OCI-LY7 (cell line): ENCODE measurements around the gene NDUFS4. TPM values are rescaled to one million over a fixed set of nuclear protein-coding genes. Genes with fewer than 3 reads are reported as not detected.

Experiments
- BruUV-seq: library from RNA; stranded (reverse); fragments of 400-500 nt; replicated peaks from 2 replicates; lab custom pipeline; 2021; lab: Mats Ljungman, UMichigan
- CTCF ChIA-PET: fragments of 300-600 bp; sonication (Branson Sonifier 250); formaldehyde crosslinking; loops from one replicate; lab custom pipeline; 2022; ENCODE audit warnings: antibody characterized with exemption; ENCODE audit not compliant: unreplicated experiment; lab: Charles Lee
- POLR2A ChIA-PET: fragments of 300-600 bp; sonication (Branson Sonifier 250); formaldehyde crosslinking; loops from one replicate; lab custom pipeline; 2022; ENCODE audit warnings: antibody characterized with exemption; lab: Charles Lee
- DNase-seq: peaks from one replicate; pipeline ENCODE4 v3.0.0-alpha.2; 2015; ENCODE audit warnings: low spot score
- H2AFZ ChIP-seq: fragments of 200-600 bp; sonication (generic), shearing (Covaris generic); 2 replicates; pipeline ENCODE4 v1.6.1; 2014; ENCODE audit warnings: mild to moderate bottlenecking, antibody characterized with exemption, low read length, moderate library complexity
- H3K27ac ChIP-seq: fragments of 200-600 bp; sonication (generic); 2 replicates; pipeline ENCODE4 v1.5.1; 2014; ENCODE audit warnings: mixed run types, low read depth, mild to moderate bottlenecking, moderate library complexity, low read length, inconsistent platforms; ENCODE audit not compliant: poor library complexity, severe bottlenecking
- H3K36me3 ChIP-seq: fragments of 200-600 bp; sonication (generic); 2 replicates; pipeline ENCODE4 v1.6.1; 2014; ENCODE audit warnings: mild to moderate bottlenecking, antibody characterized with exemption, low read length, moderate library complexity, mixed read lengths; ENCODE audit not compliant: insufficient read depth
- H3K4me1 ChIP-seq: fragments of 200-600 bp; sonication (generic); 2 replicates; pipeline ENCODE4 v1.5.1; 2014; ENCODE audit warnings: mild to moderate bottlenecking, low read length; ENCODE audit not compliant: insufficient read depth, poor library complexity, severe bottlenecking
- H3K4me2 ChIP-seq: fragments of 200-600 bp; sonication (generic); 2 replicates; pipeline ENCODE4 v1.6.1; 2014; ENCODE audit warnings: mild to moderate bottlenecking, low read length
- H3K4me3 ChIP-seq: fragments of 200-600 bp; sonication (generic); 2 replicates; pipeline ENCODE4 v1.5.1; 2014; ENCODE audit warnings: mild to moderate bottlenecking, low read depth, low read length; ENCODE audit not compliant: poor library complexity, severe bottlenecking
- H3K79me2 ChIP-seq: fragments of 200-600 bp; sonication (generic); 2 replicates; pipeline ENCODE4 v1.6.1; 2016; ENCODE audit warnings: low read depth, mild to moderate bottlenecking, low read length, moderate library complexity, mixed read lengths; ENCODE audit not compliant: insufficient read depth
- H3K9me2 ChIP-seq: fragments of 200-600 bp; sonication (generic); 2 replicates; pipeline ENCODE4 v1.6.1; 2016; ENCODE audit warnings: mild to moderate bottlenecking, low read length, mixed read lengths; ENCODE audit not compliant: insufficient read depth
- H3K9me3 ChIP-seq: fragments of 200-600 bp; sonication (generic); 2 replicates; pipeline ENCODE4 v1.6.1; 2014; ENCODE audit warnings: mild to moderate bottlenecking, mixed run types, low read length, mixed read lengths
- H4K20me1 ChIP-seq: fragments of 200-600 bp; sonication (generic); 2 replicates; pipeline ENCODE4 v1.6.1; 2014; ENCODE audit warnings: mild to moderate bottlenecking, antibody characterized with exemption, low read length, moderate library complexity, mixed read lengths; ENCODE audit not compliant: insufficient read depth
- CTCF ChIP-seq: fragments of 200-600 bp; sonication (generic); conservative IDR thresholded peaks from 2 replicates; pipeline ENCODE4 v1.5.1; 2014; ENCODE audit warnings: mild to moderate bottlenecking, antibody characterized with exemption, low read length, moderate library complexity, mixed read lengths
- EZH2phosphoT487 ChIP-seq: fragments of 200-600 bp; sonication (generic); IDR thresholded peaks from 2 replicates; pipeline ENCODE4 v1.6.1; 2018; ENCODE audit warnings: low read depth, borderline replicate concordance, mild to moderate bottlenecking, mixed run types, antibody characterized with exemption, low read length, moderate library complexity, mixed read lengths
- intact Hi-C: fragments of 100-400 bp; cut with micrococcal nuclease; formaldehyde crosslinking; loops from one replicate; pipeline ENCODE4 v1.10.0; 2022; ENCODE audit not compliant: unreplicated experiment
- total RNA-seq, 2 experiments: library from RNA; depleted of rRNA in 1 of 2; stranded (reverse); fragments of >200 nt in 1 of 2; shearing (Covaris generic) in 1 of 2; gene quantifications; 2 replicates each; pipeline ENCODE4 v1.2.3, GENCODE V29; 2014 to 2022

NDUFS4 gene
- total RNA-seq, 2 experiments from 2014 or later, result 35.1 to 57.2 TPM

DNA sequence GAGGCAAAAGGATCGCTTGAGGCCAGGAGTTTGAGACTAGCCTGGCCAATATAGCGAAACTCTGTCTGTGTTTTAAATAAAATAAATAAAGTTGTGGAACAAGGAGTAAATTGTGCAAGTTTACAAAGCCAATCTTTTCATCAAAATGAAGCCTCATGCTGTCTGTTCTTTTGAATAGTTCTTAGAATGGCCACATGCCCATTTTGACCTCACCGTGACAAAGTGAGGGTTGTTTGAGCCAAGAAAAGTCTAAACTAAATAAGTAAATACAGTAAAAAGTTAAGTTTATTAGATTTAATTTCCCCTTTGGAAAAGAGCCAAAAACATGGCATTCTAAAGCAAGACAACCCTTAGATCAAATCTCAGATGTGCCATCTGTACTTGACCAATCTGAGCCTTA lies 165.7 kb downstream of the NDUFS4 start:
- BruUV-seq, result no TSS peak
- DNase-seq, result no peak
- H3K4me2 ChIP-seq, result no peak overlapping the region
- H3K4me1 ChIP-seq, result peaks cover 4% of the 10 kb centered on the region
- H3K79me2 ChIP-seq, result no peaks in the 10 kb centered on the region
- H4K20me1 ChIP-seq, result no peaks in the 10 kb centered on the region
- no peaks in the 10 kb centered on the region for H3K9me2 ChIP-seq
- no peaks in the 10 kb centered on the region for H3K36me3 ChIP-seq
- H3K4me3 ChIP-seq, result no peak overlapping the region
- H3K9me3 ChIP-seq, result no peaks in the 10 kb centered on the region
- no peak overlapping the region for H3K27ac ChIP-seq
- no peak overlapping the region for H2AFZ ChIP-seq
- POLR2A ChIA-PET, result interaction anchor here (0.7 kb wide), 1 partner anchor 32 kb away, joined by 3 read pairs; no protein-coding TSS in a partner anchor
- TF ChIP-seq CTCF (no peak), EZH2phosphoT487 (no peak)
- CTCF ChIA-PET, result no interaction called here
- intact Hi-C loops, result no loop called here

- Histone ChIP-seq H3K27ac (no peak overlapping the region), H3K9me3 (no peaks in the 10 kb centered on the region), H3K36me3 (no peaks in the 10 kb centered on the region), H3K79me2 (no peaks in the 10 kb centered on the region), H3K9me2 (no peaks in the 10 kb centered on the region), H2AFZ (no peak overlapping the region), H3K4me2 (no peak overlapping the region), H3K4me1 (peaks cover 7% of the 10 kb centered on the region), H3K4me3 (no peak overlapping the region), H4K20me1 (no peaks in the 10 kb centered on the region)
- ChIA-PET POLR2A (interaction anchor here (0.7 kb wide), 2 partner anchors 94 to 259 kb away, joined by 3 read pairs; no protein-coding TSS in a partner anchor), CTCF (no interaction called here)
- no TSS peak for BruUV-seq
- TF ChIP-seq EZH2phosphoT487 (no peak), CTCF (no peak)
- intact Hi-C loops, result no loop called here
- DNase-seq, result peak; percentile 28
Measured at GRCh38 chr5:53730943-53731342, 170.5 kb downstream of the NDUFS4 start.

Other genes starting within 250 kb of the NDUFS4 start
- gene FST, start 80.0 kb upstream of the NDUFS4 start, total RNA-seq (2014; rRNA removed; shearing (Covaris generic)), result not detected in 2 replicates
- 0.57 TPM in 1 of 2 replicates, not detected in the other for gene FST, start 80.0 kb upstream of the NDUFS4 start, total RNA-seq (2022)